GM19372 (cell line): Measurements from ENCODE around the gene ZNF394.
"Not testable (repeated sequence)": the region's sequence is repeated elsewhere in the genome, so short reads cannot be mapped to it uniquely, and the experiment has no call there.

ENCODE experiments used
- ATAC-seq: cut with Tn5 transposase; IDR thresholded peaks from one replicate; pipeline ENCODE4 v1.9.1; 2021; ENCODE audit warnings: mild to moderate bottlenecking, low read depth, moderate library complexity; ENCODE audit not compliant: unreplicated experiment

Gene ZNF394

DNA sequence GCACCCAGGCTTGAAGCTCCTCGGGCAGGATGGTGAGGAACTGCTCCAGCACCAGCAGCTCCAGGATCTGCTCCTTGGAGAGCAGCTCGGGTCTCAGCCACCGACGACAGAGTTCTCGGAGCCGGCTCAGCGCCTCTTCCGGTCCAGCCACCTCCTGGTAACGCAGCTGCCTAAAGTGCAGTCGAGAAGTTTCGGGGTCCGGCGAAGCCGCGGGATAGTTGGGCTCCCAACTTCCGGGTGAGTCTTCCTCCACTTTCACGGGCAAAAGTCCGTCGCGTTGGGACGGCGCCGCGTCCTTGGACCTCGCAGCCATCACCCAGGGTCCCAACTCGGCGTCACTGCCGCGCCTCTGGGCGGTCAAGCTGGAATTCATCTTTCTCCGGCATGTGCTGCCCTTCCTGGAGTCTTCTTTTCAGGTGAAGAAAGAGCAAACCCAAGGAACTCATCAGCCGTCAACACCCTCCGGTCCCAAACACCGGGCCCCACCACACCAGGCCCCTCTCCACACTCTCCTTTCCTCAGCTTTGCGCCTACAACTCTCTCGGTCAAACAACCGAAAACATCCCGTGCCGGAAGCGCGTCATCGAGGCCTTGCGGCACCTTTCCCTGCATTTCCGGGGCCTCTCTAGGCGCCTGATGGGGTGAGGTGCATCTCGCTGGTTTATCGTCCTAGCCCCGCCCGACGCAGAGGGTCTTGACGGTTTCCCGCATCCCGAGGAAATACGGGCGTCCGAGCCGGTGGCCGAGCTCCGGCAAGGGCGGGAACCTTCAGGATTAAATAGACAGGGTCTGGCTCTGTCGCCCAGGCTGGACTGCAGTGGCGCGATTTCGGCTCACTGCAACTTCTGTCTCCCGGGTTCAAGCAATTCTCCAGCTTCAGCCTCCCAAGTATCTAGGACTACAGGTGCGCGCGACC lies at the start of gene ZNF394:
ZNF394 (minus strand) TSS at position 561 of the 916 bp plus-strand sequence; CDS start at position 373, 188 bp downstream.
- ATAC-seq: peak; percentile 35

DNA sequence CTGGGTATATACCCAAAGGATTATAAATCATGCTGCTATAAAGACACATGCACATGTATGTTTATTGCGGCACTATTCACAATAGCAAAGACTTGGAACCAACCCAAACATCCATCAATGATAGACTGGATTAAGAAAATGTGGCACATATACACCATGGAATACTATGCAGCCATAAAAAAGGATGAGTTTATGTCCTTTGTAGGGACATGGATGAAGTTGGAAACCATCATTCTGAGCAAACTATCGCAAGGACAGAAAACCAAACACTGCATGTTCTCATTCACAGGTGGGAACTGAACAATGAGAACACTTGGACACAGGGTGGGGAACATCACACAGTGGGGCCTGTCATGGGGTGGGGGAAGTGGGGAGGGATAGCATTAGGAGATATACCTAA lies 49.5 kb upstream of the ZNF394 start:
- ATAC-seq: not testable (repeated sequence)

DNA sequence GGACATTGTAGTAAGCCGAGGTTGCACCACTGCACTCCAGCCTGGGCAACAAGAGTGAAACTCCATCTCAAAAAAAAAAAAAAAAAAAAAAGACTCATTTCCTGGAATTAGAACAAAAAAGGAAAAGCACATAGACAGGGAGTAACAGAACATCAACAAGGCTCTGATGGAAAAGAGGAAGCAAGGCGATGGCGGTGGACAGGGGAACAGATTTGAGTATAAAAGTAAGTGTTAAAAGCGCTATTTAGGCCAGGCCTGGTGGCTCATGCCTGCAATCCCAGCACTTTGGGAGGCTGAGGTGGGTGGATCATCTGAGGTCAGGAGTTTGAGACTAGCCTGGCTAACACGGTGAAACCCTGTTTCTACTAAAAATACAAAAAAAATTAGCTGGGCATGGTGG lies 45.2 kb upstream of the ZNF394 start:
- ATAC-seq: not testable (repeated sequence)

DNA sequence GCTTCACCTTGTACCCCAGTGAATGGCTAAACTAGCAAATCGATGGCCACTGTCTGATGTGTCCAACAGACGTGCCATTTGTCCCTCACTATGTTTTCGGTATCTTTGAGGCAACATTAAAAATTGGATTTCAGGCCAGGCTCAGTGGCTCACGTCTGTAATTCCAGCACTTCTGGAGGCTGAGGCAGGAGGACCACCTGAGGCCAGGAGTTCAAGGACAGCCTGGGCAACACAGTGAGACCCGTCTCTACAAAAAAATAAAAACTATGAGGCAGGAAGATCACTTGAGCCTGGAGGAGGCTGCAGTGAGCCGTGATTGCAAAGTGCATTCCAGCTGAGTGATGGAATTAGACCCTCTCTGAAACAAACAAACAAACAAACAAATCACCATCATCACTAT lies 43.8 kb upstream of the ZNF394 start:
- ATAC-seq: no peak

DNA sequence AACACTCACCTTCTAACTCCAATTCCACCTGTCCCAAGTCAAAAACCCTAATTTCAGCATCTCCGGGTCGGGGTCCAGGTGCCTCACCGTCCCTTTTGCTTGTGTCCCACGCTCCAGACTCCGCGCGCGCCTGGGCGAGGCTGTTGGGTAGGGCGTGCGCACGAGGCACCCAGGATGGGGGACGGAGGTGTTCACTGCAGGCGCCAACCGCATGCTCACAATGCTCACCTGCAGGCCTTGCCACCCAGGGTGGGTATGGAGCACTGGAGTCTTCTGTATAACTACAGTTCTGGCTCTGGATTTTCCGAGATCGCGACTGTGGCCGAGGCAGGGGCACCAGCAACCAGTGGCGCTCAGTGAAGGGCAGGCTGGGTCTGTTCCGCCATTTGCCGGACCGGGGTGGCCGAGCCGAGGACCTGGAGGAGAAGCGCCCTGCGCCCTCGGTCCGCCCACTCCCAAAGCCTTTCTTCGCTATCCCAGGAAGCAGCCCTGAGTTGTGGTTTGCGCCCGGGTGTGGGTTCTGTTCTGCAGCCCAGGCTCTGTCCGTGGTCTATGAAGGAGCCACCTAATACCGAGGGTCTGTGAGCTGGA lies 43.1 kb upstream of the ZNF394 start:
- ATAC-seq: no peak

DNA sequence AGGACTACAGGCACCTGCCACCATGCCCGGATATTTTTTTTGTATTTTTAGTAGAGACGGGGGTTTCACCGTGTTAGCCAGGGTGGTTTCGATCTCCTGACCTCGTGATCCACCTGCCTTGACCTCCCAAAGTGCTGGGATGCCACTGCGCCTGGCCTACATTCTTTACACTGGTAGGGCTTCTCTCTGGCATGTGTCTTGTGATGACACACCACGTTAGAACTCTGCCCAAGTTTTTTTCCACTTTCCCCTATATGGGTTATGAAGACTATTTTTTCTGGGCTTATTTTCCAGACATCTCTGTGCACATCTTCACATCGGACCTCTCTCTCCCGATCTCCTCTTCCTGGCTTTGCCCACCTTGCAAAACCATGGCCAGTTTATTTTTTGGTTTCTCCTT lies 41.1 kb upstream of the ZNF394 start:
- no peak for ATAC-seq

DNA sequence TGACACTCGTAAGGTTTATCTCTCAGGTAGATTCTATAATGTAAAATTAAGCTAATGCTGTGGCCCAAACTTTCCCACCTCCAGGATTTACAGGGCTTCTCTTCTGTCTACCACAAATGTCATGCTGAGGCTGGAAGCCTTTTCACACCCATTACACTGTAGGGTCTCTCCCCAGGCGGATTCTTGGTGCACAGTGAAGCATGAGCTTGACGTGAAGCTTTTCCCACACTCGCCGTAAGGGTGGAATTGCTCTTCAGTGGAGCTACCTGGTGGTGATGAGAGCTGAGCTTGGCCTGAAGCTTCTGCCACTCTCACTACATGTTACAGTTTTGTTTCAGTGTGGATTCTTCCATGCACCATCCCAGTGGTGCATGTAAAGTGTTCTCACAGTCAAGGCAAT lies 40.5 kb upstream of the ZNF394 start:
- no peak for ATAC-seq

DNA sequence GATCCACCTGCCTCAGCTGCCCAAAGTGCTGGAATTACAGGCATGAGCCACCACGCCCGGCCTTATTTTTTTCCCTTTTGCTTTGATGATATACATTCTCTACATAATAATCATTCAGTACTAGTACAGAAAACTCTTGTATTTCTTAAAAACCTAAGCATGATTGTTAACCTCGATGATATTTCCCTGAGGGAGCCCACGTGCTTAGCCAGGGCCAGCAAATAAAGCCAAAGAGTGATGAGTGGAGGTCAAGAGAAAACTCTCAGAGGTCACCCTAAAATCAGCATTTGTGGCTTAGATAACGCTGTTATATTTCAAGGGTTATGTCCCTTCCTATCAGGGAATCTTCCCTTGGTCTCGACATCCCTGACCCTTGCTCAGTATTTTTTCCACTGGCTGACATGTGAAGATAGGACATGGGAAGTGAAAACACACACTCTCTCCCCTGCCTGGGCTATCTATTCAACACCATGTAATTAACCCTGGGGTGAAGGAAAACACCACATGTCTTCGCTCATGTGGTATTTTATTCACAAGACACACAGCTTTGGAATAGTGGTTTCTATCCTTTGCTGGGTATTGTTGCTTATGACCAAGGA lies 39.2 kb upstream of the ZNF394 start:
- ATAC-seq: no peak

DNA sequence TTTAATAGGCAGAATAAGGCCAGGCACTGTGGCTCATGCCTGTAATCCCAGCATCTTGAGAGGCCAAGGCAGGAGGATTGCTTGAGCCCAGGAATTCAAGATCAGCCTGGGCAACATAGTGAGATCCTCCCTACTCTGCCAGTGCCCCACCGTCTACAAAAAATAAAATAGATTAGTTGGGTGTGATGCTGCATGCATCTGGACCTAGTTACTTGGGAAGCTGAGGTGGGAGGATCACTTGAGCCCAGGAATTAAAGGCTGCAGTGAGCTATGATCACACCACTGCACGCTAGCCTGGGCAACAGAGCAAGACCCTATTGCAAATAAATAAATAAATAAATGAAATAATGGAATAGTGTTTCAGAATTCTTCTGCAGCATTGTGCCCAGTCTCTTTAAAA lies 35.6 kb upstream of the ZNF394 start:
- no peak for ATAC-seq

DNA sequence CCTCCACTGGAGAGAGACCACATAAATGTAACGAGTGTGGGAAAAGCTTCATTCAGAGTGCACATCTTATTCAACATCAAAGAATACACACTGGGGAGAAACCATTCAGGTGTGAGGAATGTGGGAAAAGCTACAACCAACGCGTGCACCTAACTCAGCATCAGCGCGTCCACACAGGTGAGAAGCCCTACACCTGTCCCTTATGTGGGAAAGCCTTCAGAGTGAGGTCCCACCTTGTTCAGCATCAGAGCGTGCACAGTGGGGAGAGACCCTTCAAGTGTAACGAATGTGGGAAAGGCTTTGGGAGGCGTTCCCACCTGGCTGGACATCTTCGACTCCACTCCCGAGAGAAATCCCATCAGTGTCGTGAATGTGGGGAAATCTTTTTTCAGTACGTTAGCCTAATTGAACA lies 31.3 kb upstream of the ZNF394 start:
- ATAC-seq: no peak

DNA sequence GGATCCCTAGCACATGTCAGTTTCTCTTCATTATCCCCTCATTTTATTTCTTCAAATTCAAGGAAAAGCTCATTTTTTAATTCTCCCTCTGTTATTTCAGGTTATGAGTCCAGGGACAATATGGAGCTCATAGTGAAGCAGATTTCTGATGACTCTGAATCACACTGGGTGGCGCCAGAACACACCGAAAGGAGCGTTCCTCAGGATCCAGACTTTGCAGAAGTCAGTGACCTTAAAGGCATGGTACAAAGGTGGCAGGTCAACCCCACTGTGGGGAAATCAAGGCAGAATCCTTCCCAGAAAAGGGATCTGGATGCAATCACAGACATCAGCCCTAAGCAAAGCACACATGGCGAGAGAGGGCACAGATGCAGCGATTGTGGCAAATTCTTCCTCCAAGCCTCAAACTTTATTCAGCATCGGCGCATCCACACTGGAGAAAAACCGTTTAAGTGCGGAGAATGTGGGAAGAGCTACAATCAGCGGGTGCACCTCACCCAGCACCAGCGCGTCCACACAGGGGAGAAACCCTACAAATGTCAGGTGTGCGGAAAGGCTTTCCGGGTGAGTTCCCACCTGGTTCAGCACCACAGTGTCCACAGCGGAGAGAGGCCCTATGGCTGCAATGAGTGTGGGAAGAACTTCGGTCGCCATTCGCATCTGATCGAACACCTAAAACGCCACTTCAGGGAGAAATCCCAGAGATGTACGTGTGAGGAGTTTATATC lies 25.8 kb upstream of the ZNF394 start:
- ATAC-seq: no peak

DNA sequence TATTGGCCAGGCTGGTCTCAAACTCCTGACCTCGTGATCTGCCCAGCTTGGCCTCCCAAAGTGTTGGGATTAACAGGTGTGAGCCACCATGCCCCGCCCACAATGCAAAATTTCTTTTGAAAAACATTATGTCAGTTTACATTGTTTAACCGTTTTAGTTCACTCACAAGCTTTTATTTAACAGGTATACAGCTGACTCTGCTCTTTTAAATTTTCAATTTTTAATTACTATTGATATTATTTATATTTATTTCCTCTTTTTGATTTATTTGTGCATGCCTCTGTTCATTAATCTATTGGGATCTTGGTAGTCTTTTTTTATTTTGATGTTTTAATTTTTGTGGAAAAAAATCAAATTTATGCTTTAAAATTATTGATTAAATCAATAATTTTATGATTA lies 21.3 kb upstream of the ZNF394 start:
- no peak for ATAC-seq

DNA sequence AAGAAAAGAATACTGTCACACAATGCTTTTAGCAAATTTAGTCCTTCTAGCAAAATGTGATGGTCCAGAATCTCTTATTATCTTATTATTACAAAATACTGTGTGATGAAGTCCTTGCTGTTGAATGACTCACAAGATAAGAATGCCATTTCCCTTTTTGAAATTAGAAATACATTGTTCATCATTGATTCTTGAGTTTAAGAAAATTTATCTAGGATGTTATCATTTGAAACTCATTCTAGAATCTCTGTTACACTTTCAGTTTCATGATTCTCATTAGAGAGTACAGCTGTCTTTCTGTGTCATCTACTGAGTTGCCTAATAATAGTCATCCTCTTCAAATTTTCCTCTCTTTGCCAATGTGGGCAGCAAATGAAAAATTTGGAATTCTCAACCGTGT lies 14.0 kb upstream of the ZNF394 start:
- ATAC-seq: no peak

DNA sequence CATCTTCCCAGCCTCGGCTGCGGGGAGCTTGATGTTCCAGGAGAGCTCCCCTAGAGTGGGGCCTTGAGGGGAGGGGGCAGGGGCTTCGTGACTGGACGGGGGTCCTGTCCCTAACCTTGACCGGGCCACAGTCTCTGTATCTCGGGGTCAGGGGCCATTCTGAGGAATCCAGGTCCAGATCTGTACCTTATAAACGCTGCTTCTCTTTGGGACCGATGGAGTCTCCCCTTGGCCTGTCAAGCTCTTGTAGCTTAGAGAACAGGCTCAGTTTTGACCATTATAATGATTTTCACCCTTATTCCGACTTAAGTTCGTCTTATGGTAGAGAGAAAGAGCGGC lies 5.2 kb upstream of the ZNF394 start:
- peak; percentile 0 for ATAC-seq

DNA sequence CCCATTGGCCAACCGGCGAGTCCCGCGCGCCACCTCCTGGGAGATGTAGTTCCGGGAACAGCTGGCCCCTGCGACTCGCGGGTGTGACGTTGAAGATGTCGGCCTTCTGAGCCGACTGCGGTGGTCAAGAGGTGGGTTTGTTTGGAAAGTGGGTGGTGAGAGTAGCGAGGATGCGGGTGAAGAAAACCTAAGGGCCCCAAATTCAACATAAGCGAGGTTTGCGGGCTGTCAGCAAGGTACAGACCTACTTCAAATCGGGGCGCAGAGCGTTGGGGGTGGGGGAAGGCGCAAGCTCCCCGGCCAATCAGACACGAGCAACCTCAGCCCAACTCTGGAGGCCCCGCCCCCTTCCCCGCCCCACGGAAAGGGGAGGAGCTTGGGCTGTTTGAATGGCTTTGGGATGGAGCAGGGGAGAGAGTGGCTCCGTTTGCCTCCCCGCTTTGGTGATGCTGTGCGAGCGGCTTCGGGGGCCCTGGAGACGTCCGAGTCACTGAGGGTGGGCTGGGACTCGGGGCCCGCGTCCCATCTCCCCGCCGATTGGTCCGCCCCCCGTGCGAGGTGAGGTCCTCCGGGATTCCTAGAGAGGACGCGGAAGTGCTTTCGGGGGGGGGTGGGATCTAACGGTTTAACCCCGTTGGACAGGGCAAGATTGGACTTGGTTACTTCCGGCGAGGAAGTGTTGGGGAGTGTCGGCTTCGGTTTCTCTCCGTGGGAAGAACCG lies 4.7 kb upstream of the ZNF394 start, which contains the start of gene ZKSCAN5:
ZKSCAN5 (plus strand) TSS at position 60 of the 721 bp plus-strand sequence. CDS start 1,383 bp downstream, outside the sequence.
- ATAC-seq: peak; percentile 76

DNA sequence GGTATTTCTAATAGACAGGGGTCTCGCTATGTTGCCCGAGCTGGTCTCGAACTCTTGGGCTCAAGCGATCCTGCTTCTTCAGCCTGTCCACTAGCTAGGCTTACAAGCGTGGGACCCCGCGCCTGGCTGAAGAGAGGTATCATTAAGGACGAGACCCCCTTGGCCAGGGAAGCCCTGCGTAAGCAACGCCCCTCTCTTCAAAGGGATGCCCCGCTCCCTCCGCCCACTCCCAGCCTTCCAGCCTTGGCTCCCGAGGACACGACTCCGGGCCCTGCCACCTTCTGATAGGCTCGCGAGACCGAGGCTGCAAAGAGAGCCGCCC lies 4.2 kb upstream of the ZNF394 start:
- no peak for ATAC-seq

DNA sequence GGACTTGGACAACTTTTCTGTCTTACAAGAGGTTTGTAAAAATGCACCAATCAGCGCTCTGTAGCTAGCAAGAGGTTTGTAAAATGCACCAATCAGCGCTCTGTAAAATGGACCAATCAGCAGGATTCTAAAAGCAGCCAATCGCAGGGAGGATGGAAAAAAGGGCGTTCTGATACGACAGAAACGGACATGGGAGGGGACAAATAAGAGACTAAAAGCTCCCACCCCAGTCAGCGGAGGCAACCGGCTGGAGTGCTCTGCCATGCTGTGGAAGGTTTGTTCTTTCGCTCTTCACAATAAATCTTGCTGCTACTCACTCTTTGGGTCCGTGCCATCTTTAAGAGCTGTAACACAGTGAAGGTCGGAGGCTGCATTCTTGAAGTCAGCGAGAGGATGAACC lies 1.2 kb upstream of the ZNF394 start:
- not testable (repeated sequence) for ATAC-seq

DNA sequence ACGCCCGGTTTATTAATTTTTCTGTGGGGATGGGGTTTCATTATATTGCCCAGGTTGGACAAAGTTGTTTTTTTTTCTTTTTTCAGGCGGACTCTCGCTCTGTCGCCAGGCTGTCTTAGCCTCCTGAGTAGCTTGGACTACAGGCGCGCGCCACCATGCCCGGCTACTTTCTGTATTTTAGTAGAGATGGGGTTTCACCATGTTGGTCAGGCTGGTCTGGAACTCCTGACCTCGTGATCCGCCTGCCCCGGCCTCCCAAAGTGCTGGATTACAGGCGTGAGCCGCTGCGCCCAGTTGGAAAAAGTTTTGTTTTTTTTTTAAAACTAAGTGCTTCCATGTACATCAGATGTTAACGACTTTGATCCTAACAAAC lies 542 bp upstream of the ZNF394 start:
- ATAC-seq: no peak

DNA sequence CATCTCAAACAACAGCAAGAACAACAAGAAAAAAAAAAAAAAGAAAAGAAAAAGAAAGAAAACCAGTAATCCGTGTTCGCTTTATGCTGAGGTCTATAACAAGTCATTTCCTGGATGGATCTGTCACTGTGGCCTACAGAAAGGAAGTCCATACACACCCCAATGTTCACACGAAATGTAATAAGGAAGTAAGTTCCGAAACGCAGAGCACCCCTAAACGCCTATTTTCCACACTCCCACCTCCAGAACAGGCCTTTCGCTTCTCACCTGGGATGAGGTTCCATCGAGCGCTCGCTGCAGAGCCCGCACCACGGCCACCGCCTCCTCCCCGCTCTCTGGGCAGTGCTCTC lies 735 bp downstream of the ZNF394 start:
- ATAC-seq: no peak

DNA sequence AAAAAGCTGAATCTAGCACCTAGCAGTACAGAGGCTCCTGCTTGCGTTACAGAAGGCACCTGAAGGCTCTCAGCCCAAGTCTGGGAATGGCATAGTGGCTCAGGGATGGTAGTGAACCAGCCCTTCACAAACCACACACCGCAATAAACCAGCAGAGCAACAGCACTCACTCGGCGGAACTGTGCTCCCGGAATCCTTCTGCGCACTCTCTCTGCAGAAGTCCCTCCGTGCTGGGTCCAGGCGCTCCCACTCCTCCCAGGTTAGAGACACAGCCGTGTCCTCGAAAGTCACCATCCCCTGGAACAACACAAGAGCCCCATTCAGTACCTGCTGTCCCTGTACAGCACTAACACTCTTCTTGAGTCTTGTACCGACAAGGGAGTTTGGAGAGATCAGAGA lies 1.5 kb downstream of the ZNF394 start:
- no peak for ATAC-seq
